Brain microvascular endothelial cell (primary cell): ENCODE data around the gene GRIPAP1.
A peak's percentile ranks its signal among the peaks of the same experiment; 100 is the strongest.

Experiments
- DNase-seq: peaks from one replicate; pipeline ENCODE4 v3.0.0-alpha.2; 2020
- H3K27ac ChIP-seq: fragments of 250-450 bp; sonication (Bioruptor Pico); 2 replicates; pipeline ENCODE4 v1.5.1; 2020; ENCODE audit warnings: mild to moderate bottlenecking, moderate library complexity
- H3K27me3 ChIP-seq: fragments of 250-450 bp; sonication (Bioruptor Pico); replicated peaks from 2 replicates; pipeline ENCODE4 v1.5.1; 2020; ENCODE audit warnings: mild to moderate bottlenecking
- H3K36me3 ChIP-seq: fragments of 250-450 bp; sonication (Bioruptor Pico); replicated peaks from 2 replicates; pipeline ENCODE4 v1.5.1; 2020; ENCODE audit warnings: mild to moderate bottlenecking
- H3K4me3 ChIP-seq: 2 replicates; pipeline ENCODE4 v1.5.1; 2011; ENCODE audit warnings: low read depth, mild to moderate bottlenecking, control low read depth, low read length, moderate library complexity
- in situ Hi-C: cut with HindIII; loops from 2 replicates; pipeline ENCODE4 v1.10.0; 2017; ENCODE audit warnings: low sequenced_read_pairs, low pct_ligation_motif_present
- TF ChIP-seq, protein P1 (sequence below): IDR thresholded peaks from 2 replicates; pipeline ENCODE4 v1.5.1; 2011; ENCODE audit warnings: low read depth, mild to moderate bottlenecking, moderate library complexity, low read length, control low read depth, inconsistent platforms; ENCODE audit errors: missing control alignments

GRIPAP1 gene

GRCh38 chrX:48972220-48973164, 29.6 kb downstream of the GRIPAP1 start:
- H3K27ac ChIP-seq, result no peak overlapping the region
- TF ChIP-seq, protein P1, sequence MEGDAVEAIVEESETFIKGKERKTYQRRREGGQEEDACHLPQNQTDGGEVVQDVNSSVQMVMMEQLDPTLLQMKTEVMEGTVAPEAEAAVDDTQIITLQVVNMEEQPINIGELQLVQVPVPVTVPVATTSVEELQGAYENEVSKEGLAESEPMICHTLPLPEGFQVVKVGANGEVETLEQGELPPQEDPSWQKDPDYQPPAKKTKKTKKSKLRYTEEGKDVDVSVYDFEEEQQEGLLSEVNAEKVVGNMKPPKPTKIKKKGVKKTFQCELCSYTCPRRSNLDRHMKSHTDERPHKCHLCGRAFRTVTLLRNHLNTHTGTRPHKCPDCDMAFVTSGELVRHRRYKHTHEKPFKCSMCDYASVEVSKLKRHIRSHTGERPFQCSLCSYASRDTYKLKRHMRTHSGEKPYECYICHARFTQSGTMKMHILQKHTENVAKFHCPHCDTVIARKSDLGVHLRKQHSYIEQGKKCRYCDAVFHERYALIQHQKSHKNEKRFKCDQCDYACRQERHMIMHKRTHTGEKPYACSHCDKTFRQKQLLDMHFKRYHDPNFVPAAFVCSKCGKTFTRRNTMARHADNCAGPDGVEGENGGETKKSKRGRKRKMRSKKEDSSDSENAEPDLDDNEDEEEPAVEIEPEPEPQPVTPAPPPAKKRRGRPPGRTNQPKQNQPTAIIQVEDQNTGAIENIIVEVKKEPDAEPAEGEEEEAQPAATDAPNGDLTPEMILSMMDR, result peak; percentile 72
- no peaks in the 10 kb centered on the region for H3K27me3 ChIP-seq
- DNase-seq, result peak; percentile 37
- in situ Hi-C loops, result no loop called here
- H3K36me3 ChIP-seq, result no peaks in the 10 kb centered on the region
- H3K4me3 ChIP-seq, result peak overlapping the region; percentile 50

DNA sequence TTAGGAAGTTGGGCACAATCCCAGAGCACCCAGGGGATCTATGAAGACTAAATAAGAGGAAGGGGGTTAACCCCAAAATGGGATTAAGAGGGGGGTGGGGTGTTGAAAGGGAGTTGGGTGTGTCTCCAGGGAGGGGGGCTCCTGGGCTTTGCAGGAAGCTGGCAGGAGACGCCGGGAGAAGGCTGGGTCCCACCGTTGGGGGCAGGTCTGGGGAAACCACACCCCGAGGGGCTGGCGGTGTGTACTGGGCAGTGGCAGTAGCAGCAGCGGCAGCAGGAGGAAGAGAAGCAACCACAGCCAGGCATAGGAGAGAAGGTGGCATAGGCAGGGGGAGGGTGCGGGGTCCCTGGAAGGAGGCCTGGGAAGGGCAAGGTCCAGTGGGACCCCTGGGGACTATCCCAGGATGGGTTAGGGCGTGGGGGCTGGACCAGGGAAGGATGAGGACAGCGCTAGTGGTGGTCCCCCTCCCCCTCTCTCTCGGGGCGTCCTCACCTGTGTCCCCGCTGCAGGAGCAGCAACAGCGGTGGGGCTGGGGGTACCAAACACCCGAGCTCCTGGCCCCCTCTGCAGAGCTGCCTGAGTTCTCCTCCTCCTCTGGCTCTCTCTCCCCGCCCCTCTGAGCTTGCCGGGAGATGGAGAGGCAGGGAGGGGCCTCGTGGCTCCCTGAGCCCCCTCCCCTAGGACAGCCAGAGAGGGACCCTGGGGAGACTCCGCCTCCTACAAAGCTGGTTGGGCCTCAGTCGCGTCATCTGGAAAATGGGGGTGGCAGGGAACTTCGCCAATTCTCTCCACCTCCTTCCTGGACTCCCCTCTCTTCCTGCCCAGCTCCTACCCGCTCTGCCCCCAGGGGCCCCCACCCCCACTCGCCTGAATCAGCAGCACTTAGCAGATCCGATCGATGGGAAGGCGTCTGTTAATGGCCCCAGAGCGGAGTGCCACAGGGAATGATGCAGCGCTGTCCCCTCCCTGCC, 30.5 kb downstream of the GRIPAP1 start, which contains the start of gene KCND1:
Gene KCND1 (minus strand): TSS at position 596 of the 971 bp plus-strand sequence. CDS start 1,573 bp downstream, outside the sequence.
- Histone ChIP-seq H3K27me3 (no peaks in the 10 kb centered on the region), H3K36me3 (no peaks in the 10 kb centered on the region), H3K27ac (no peak within 1 kb of the TSS), H3K4me3 (peak within 1 kb of the TSS; percentile 50)
- TF ChIP-seq, protein P1, result no peak
- DNase-seq, result peak; percentile 2
- in situ Hi-C loops, result no loop called here

- in situ Hi-C loops, result no loop called here
- no peak for DNase-seq
- Histone ChIP-seq H3K27me3 (no peaks in the 10 kb centered on the region), H3K36me3 (no peaks in the 10 kb centered on the region), H3K27ac (no peak overlapping the region), H3K4me3 (no peak overlapping the region)
- TF ChIP-seq, protein P1, result no peak
Observed at GRCh38 chrX:48969471-48969870, 32.6 kb downstream of the GRIPAP1 start.

DNA sequence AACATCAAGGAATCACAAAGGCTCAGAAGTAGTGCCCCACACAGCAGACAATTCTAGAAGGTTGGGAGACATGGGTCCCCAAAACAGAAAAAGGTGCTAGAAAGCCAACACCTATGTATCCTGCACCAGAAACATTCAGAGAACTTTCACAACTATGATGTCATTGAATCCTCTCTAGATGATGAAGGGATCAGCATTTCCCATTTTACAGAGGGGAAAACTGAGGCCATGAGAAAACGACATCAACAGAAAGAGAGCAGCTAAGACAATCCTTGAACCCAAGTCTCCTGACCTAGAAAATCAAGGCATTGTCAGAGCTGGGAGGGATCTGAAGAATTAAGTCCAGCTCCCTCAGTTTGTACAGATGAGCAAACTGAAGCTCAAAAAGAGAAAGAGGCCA, 33.7 kb downstream of the GRIPAP1 start:
- Histone ChIP-seq H3K27ac (no peak overlapping the region), H3K36me3 (no peaks in the 10 kb centered on the region), H3K4me3 (no peak overlapping the region), H3K27me3 (no peaks in the 10 kb centered on the region)
- TF ChIP-seq, protein P1, result no peak
- no peak for DNase-seq
- in situ Hi-C loops, result no loop called here

- peak; percentile 25 for DNase-seq
- TF ChIP-seq, protein P1, result no peak
- Histone ChIP-seq H3K27ac (no peak overlapping the region), H3K4me3 (no peak overlapping the region), H3K27me3 (no peaks in the 10 kb centered on the region), H3K36me3 (no peaks in the 10 kb centered on the region)
- in situ Hi-C loops, result no loop called here
Observed at GRCh38 chrX:48966796-48967579, 35.1 kb downstream of the GRIPAP1 start.
